NB4 (cell line): Measurements from ENCODE around the gene GFRA4.
A peak's percentile ranks its signal among the peaks of the same experiment; 100 is the strongest.

Source experiments
- DNase-seq: peaks from one replicate; pipeline ENCODE4 v3.0.0; 2010; ENCODE audit warnings: low read depth
- H3K4me3 ChIP-seq: one replicate; pipeline ENCODE4 v1.5.1; 2011; ENCODE audit warnings: mild to moderate bottlenecking, low read depth, low read length, moderate library complexity
- MAX ChIP-seq: IDR thresholded peaks from 2 replicates; pipeline ENCODE4 v1.6.1; 2011; ENCODE audit warnings: low read depth, low read length
- MYC ChIP-seq: IDR thresholded peaks from 2 replicates; pipeline ENCODE4 v1.6.1; 2011; ENCODE audit warnings: low read depth, low read length
- POLR2A ChIP-seq: IDR thresholded peaks from 2 replicates; pipeline ENCODE4 v1.6.1; 2011; ENCODE audit warnings: mild to moderate bottlenecking; ENCODE audit not compliant: insufficient read length; ENCODE audit errors: extremely low read depth
- TF ChIP-seq, protein P1 (sequence below): IDR thresholded peaks from one replicate; pipeline ENCODE4 v1.5.1; 2012; ENCODE audit warnings: low read depth, low read length

GFRA4 gene

GRCh38 chr20:3673221-3674070, 10.2 kb upstream of the GFRA4 start:
- no peak for TF ChIP-seq POLR2A
- no peak for TF ChIP-seq MYC
- TF ChIP-seq, protein P1, sequence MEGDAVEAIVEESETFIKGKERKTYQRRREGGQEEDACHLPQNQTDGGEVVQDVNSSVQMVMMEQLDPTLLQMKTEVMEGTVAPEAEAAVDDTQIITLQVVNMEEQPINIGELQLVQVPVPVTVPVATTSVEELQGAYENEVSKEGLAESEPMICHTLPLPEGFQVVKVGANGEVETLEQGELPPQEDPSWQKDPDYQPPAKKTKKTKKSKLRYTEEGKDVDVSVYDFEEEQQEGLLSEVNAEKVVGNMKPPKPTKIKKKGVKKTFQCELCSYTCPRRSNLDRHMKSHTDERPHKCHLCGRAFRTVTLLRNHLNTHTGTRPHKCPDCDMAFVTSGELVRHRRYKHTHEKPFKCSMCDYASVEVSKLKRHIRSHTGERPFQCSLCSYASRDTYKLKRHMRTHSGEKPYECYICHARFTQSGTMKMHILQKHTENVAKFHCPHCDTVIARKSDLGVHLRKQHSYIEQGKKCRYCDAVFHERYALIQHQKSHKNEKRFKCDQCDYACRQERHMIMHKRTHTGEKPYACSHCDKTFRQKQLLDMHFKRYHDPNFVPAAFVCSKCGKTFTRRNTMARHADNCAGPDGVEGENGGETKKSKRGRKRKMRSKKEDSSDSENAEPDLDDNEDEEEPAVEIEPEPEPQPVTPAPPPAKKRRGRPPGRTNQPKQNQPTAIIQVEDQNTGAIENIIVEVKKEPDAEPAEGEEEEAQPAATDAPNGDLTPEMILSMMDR: no peak
- no peak for TF ChIP-seq MAX
- DNase-seq: no peak
- H3K4me3 ChIP-seq: no peak overlapping the region

DNA sequence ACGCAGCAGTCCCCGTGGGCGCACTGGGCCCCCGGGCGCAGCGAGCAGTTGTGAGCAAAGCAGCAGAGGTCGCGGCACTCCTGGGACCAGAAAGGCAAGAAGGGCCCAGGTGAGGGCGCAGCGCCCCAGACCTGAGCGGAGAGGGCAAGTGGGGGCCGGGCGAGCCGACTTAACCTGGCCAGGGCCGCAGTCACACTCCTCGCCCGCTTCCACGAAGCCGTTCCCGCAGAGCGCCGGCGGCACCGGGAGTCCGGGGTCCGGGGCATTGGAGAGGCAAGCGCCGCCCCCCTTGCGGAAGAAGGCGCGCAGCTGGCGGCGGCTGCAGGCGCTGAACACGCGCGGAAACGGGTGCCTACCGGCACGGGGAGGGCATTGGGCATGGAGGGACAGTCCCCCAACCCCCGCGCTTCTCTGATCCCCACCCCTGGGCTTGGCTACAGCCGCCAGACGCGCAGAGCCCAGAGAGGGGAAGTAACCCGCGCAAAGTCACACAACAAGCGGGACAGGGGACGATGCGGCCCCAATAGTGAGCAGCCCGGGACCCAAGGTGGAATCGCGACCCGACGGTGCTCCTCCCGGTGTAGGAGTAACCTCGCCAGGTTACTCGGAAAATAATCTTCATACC, 9.5 kb upstream of the GFRA4 start:
- H3K4me3 ChIP-seq: no peak overlapping the region
- DNase-seq: no peak
- no peak for TF ChIP-seq POLR2A
- no peak for TF ChIP-seq MAX
- TF ChIP-seq, protein P1: no peak
- no peak for TF ChIP-seq MYC

GRCh38 chr20:3671986-3672546, 8.9 kb upstream of the GFRA4 start:
- H3K4me3 ChIP-seq: no peak overlapping the region
- no peak for TF ChIP-seq MYC
- no peak for TF ChIP-seq POLR2A
- TF ChIP-seq, protein P1: no peak
- no peak for TF ChIP-seq MAX
- DNase-seq: no peak

- H3K4me3 ChIP-seq: no peak overlapping the region
- DNase-seq: no peak
- TF ChIP-seq, protein P1: no peak
- TF ChIP-seq MAX: no peak
These were observed 7.7 kb upstream of the GFRA4 start for GRCh38 chr20:3670945-3671344.

DNA sequence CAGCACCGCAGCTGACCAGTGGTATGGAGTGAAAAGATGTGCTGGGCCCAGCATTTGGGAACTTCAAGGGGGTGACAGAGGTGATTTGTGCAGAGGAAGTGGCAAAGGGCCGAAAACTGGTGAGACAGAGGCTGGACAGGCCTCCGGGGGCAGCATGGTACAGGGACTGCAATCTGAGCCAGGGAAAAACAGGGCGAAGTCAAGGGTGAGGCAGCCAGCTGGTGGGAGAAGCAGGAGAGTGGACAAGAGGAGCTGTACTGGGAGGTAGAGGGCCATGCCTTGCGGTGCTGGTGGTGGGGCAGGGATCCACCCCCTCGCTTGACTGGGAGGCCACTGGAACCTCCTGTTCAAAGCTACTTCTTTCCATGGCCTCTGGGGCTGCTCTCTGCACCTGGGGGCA, 7.3 kb upstream of the GFRA4 start:
- TF ChIP-seq MYC (no peak), MAX (no peak), POLR2A (no peak)
- TF ChIP-seq, protein P1: peak; percentile 37
- peak; percentile 42 for DNase-seq

More for the DNA sequence above, 7.3 kb upstream of the GFRA4 start:
- H3K4me3 ChIP-seq: no peak overlapping the region
